K562 (cell line): ENCODE results near the gene SPAG16. TPM values are rescaled to one million over a fixed set of nuclear protein-coding genes. Genes with fewer than 3 reads are reported as not detected.

Source experiments
- ATAC-seq: fragments of 200-7000 bp; cut with Tn5 transposase; 3 replicates; pipeline ENCODE4 v1.9.1; 2020; ENCODE audit warnings: moderate library complexity
- BruUV-seq: library from RNA; stranded (reverse); fragments of 400-500 nt; replicated peaks from 2 replicates; lab custom pipeline; 2021; lab: Mats Ljungman, UMichigan
- CTCF ChIA-PET: fragments of 300-600 bp; formaldehyde crosslinking; extraction: SDS; loops from one replicate; lab custom pipeline; 2021; ENCODE audit warnings: low intra/inter-chr PET ratio; lab: Yijun Ruan, JAX
- POLR2A ChIA-PET: fragments of 300-600, 350-650 bp; sonication (Branson Sonifier 250); formaldehyde crosslinking; extraction: SDS; loops from one replicate; lab custom pipeline; 2021; ENCODE audit warnings: antibody characterized with exemption, inconsistent platforms; lab: Yijun Ruan, JAX
- DNase-seq, 4 experiments: peaks; one replicate each; pipeline versions ENCODE4 v3.0.0 to v3.0.0-alpha.2; 2011 to 2018; ENCODE audit warnings: low spot score in 3 of 4, mixed read lengths in 3 of 4; ENCODE audit errors: extremely low read depth in 1 of 4
- FAIRE-seq: peaks from 2 replicates; lab custom pipeline; 2011; peaks lifted over from hg19 to GRCh38; lab: Jason Lieb, UNC
- H2AFZ ChIP-seq: 2 replicates; pipeline ENCODE4 v1.6.0; 2011; ENCODE audit warnings: low read depth, low read length, control low read depth, inconsistent platforms
- H3K27ac ChIP-seq: fragments of 200-600 bp; 3 replicates; pipeline ENCODE4 v1.8.0; 2011; ENCODE audit warnings: low read depth, mild to moderate bottlenecking, control low read depth, inconsistent platforms, low read length, moderate library complexity, mixed read lengths; ENCODE audit errors: extremely low read depth
- H3K27me3 ChIP-seq, 2 experiments: fragments of 300-600 bp in 1 of 2; 2 replicates in 1 of 2; 3 replicates in 1 of 2; pipeline versions ENCODE4 v1.6.0 to v1.8.0; 2011; ENCODE audit warnings: inconsistent platforms in 2 of 2, low read length in 2 of 2, mild to moderate bottlenecking in 1 of 2, mixed read lengths in 1 of 2, moderate library complexity in 1 of 2; ENCODE audit not compliant: control insufficient read depth in 2 of 2, insufficient read depth in 2 of 2
- H3K36me3 ChIP-seq: fragments of 300-600 bp; 3 replicates; pipeline ENCODE4 v1.8.0; 2011; ENCODE audit warnings: mild to moderate bottlenecking, low read length, inconsistent platforms; ENCODE audit not compliant: control insufficient read depth, insufficient read depth
- H3K4me1 ChIP-seq, 2 experiments: fragments of 200-600 bp in 1 of 2; replicated peaks in 1 of 2; 2 replicates in 1 of 2; 3 replicates in 1 of 2; pipeline versions ENCODE4 v1.5.1 to v1.8.0; 2011; ENCODE audit warnings: inconsistent platforms in 2 of 2, low read length in 2 of 2, mild to moderate bottlenecking in 1 of 2, mixed read lengths in 1 of 2, moderate library complexity in 1 of 2; ENCODE audit not compliant: control insufficient read depth in 2 of 2, insufficient read depth in 2 of 2
- H3K4me2 ChIP-seq: 2 replicates; pipeline ENCODE4 v1.6.1; 2011; ENCODE audit warnings: low read length, control low read depth, inconsistent platforms, mixed read lengths; ENCODE audit not compliant: insufficient read depth
- H3K4me3 ChIP-seq: fragments of 200-600 bp; sonication (generic), shearing (Covaris generic); 2 replicates; pipeline ENCODE4 v1.5.1; 2016; ENCODE audit warnings: control low read depth, inconsistent platforms
- H3K79me2 ChIP-seq: fragments of 200-600 bp; 3 replicates; pipeline ENCODE4 v1.8.0; 2011; ENCODE audit warnings: low read length, inconsistent platforms; ENCODE audit not compliant: control insufficient read depth, insufficient read depth
- H3K9ac ChIP-seq, 2 experiments: 2 replicates each; pipeline versions ENCODE4 v1.6.0 to v1.6.1; 2011; ENCODE audit warnings: low read depth in 2 of 2, low read length in 2 of 2, control low read depth in 1 of 2, inconsistent platforms in 1 of 2, mild to moderate bottlenecking in 1 of 2, mixed read lengths in 1 of 2; ENCODE audit not compliant: insufficient read depth in 1 of 2
- H3K9me1 ChIP-seq: one replicate; pipeline ENCODE4 v1.6.0; 2011; ENCODE audit warnings: inconsistent platforms, mild to moderate bottlenecking, low read length, moderate library complexity; ENCODE audit not compliant: control insufficient read depth, insufficient read depth
- H3K9me3 ChIP-seq: replicated peaks from 2 replicates; pipeline ENCODE4 v1.5.1; 2011; ENCODE audit warnings: low read depth, low read length, inconsistent platforms; ENCODE audit not compliant: control insufficient read depth, insufficient read depth
- H4K20me1 ChIP-seq: replicated peaks from 2 replicates; pipeline ENCODE4 v1.6.1; 2011; ENCODE audit warnings: low read length, inconsistent platforms, mixed read lengths; ENCODE audit not compliant: control insufficient read depth, insufficient read depth
- ATF1 ChIP-seq, 2 experiments: fragments of 450-650 bp in 1 of 2; IDR thresholded peaks; 2 replicates each; pipeline ENCODE4 v1.6.1; 2016; ENCODE audit warnings: missing compliant biosample characterization in 1 of 2, missing genetic modification characterization in 1 of 2
- BRCA1 ChIP-seq, 2 experiments: fragments of 450-650 bp in 1 of 2; sonication (generic) in 1 of 2; formaldehyde crosslinking in 1 of 2; IDR thresholded peaks; 2 replicates each; pipeline versions ENCODE4 v1.5.0 to v1.6.1; 2017 to 2020; ENCODE audit warnings: mild to moderate bottlenecking in 1 of 2, missing genetic modification reagents in 1 of 2
- ESRRA ChIP-seq: fragments of 450-650 bp; IDR thresholded peaks from 2 replicates; pipeline ENCODE4 v1.6.1; 2014; ENCODE audit warnings: low read depth, mild to moderate bottlenecking, moderate library complexity, borderline replicate concordance
- NCOR1 ChIP-seq: fragments of 450-650 bp; IDR thresholded peaks from 2 replicates; pipeline ENCODE4 v1.6.1; 2016; ENCODE audit warnings: mild to moderate bottlenecking, moderate library complexity
- POLR3A ChIP-seq: IDR thresholded peaks from 2 replicates; pipeline ENCODE4 v1.6.1; 2011; ENCODE audit warnings: borderline replicate concordance, mild to moderate bottlenecking, moderate library complexity; ENCODE audit not compliant: insufficient read length, insufficient read depth; ENCODE audit errors: extremely low read depth
- RAD21 ChIP-seq, 2 experiments: fragments of 250-450 bp in 1 of 2; fragments of 450-650 bp in 1 of 2; sonication (Bioruptor Pico) in 1 of 2; formaldehyde crosslinking in 1 of 2; IDR thresholded peaks in 1 of 2; conservative IDR thresholded peaks in 1 of 2; 2 replicates each; pipeline versions ENCODE4 v1.4.0 to v1.8.0; 2020 to 2022; ENCODE audit warnings: mild to moderate bottlenecking in 2 of 2, moderate library complexity in 1 of 2
- RBM17 ChIP-seq: fragments of 200-400 bp; formaldehyde crosslinking; IDR thresholded peaks from 2 replicates; pipeline ENCODE4 v1.6.1; 2017; ENCODE audit warnings: low read depth, mild to moderate bottlenecking, low read length, borderline replicate concordance
- SMARCA4 ChIP-seq: fragments of 450-650 bp; IDR thresholded peaks from 2 replicates; pipeline ENCODE4 v1.6.1; 2016
- TCF7 ChIP-seq: sonication (generic); IDR thresholded peaks from 2 replicates; pipeline ENCODE4 v1.6.1; 2016; ENCODE audit warnings: antibody characterized with exemption, borderline replicate concordance
- ZNF134 ChIP-seq: fragments of 250-450 bp; sonication (Bioruptor Pico); conservative IDR thresholded peaks from 2 replicates; pipeline ENCODE4 v1.4.0; 2020
- ZNF282 ChIP-seq: sonication (generic); formaldehyde crosslinking; IDR thresholded peaks from 2 replicates; pipeline ENCODE4 v1.8.1; 2023; ENCODE audit warnings: missing genetic modification reagents
- ZNF695 ChIP-seq: fragments of 450-650 bp; formaldehyde crosslinking; IDR thresholded peaks from 2 replicates; pipeline ENCODE4 v1.4.0; 2020; ENCODE audit warnings: mild to moderate bottlenecking, moderate library complexity
- in situ Hi-C: fragments of 300-500 bp; cut with MboI; formaldehyde crosslinking; loops from 4 replicates; pipeline ENCODE4 v1.15.0; 2018; ENCODE audit warnings: inconsistent platforms, mixed read lengths
- intact Hi-C: fragments of 100-400 bp; cut with micrococcal nuclease; formaldehyde crosslinking; loops from 2 replicates; pipeline ENCODE4 v1.14.2; 2022
- polyA plus RNA-seq, 8 experiments: library from polyadenylated mRNA; depleted of rRNA in 4 of 8; stranded (reverse) in 5 of 8; unstranded in 3 of 8; fragments of >200 nt; fragmentation: Nextera tagmentation in 2 of 8; fragmentation: Illumina TruSeq in 1 of 8; extraction: Ambion mirVana in 2 of 8; extraction: Trizol in 1 of 8; gene quantifications; 2 replicates each; pipeline versions ENCODE4 v1.2.1 to v1.2.3, GENCODE V29; 2011 to 2014; ENCODE audit warnings: inconsistent platforms in 1 of 8, missing spikeins in 1 of 8
- total RNA-seq, 7 experiments: library from RNA; depleted of rRNA in 6 of 7; stranded (reverse); fragments of >200 nt in 6 of 7; fragmentation: Illumina TruSeq in 2 of 7; extraction: Trizol in 2 of 7; gene quantifications; 2 replicates each; pipeline versions ENCODE4 v1.2.1 to v1.2.3, GENCODE V29; 2011 to 2021; ENCODE audit warnings: low replicate concordance in 1 of 7
- TF ChIP-seq, protein P1 (sequence below): fragments of 450-650 bp; IDR thresholded peaks from one replicate; pipeline ENCODE4 v1.6.1; 2018; ENCODE audit warnings: mild to moderate bottlenecking, moderate library complexity; ENCODE audit not compliant: partially characterized antibody
- TF ChIP-seq, protein P2 (sequence below): fragments of 450-650 bp; formaldehyde crosslinking; IDR thresholded peaks from 2 replicates; pipeline ENCODE4 v1.4.0; 2020; ENCODE audit warnings: mild to moderate bottlenecking

The SPAG16 gene
- total and polyA plus RNA-seq, 9 of the 15 experiments (the other 6 are each of a cell fraction or from before 2014, with no cell fraction given) = 0.98 to 5.9 (median 3.5) TPM

- H3K9ac ChIP-seq = no peak overlapping the region
- no peak overlapping the region for H2AFZ ChIP-seq
- no peak overlapping the region for H3K27ac ChIP-seq
- H3K79me2 ChIP-seq = no peaks in the 10 kb centered on the region
- BruUV-seq = no TSS peak
- no peaks in the 10 kb centered on the region for H3K9me1 ChIP-seq
- H3K36me3 ChIP-seq = no peaks in the 10 kb centered on the region
- no peaks in the 10 kb centered on the region for H4K20me1 ChIP-seq
- in situ Hi-C loops (no loop called here), intact Hi-C loops (no loop called here)
- H3K4me1 ChIP-seq = no peaks in the 10 kb centered on the region
- ChIA-PET POLR2A (no interaction called here), CTCF (no interaction called here)
- TF ChIP-seq TCF7 (no peak), SMARCA4 (no peak), RBM17 (no peak), ATF1 (CRISPR knock-in tag; IDR thresholded peaks at IDR 0.05) (no peak), ATF1 (tag; IDR thresholded peaks at IDR 0.05) (no peak), BRCA1 (IDR thresholded peaks at IDR 0.05) (no peak), BRCA1 (CRISPR knock-in tag; IDR thresholded peaks at IDR 0.05) (no peak), ZNF282 (CRISPR knock-in tag) (no peak), RAD21 (CRISPR knock-in tag; conservative IDR thresholded peaks at IDR 0.05 in 1 of 2, IDR thresholded peaks at IDR 0.05 in 1 of 2) (no peak), ESRRA (no peak), POLR3A (no peak), NCOR1 (no peak), ZNF695 (CRISPR knock-in tag) (no peak), ZNF134 (CRISPR knock-in tag) (no peak)
- TF ChIP-seq, protein P1, sequence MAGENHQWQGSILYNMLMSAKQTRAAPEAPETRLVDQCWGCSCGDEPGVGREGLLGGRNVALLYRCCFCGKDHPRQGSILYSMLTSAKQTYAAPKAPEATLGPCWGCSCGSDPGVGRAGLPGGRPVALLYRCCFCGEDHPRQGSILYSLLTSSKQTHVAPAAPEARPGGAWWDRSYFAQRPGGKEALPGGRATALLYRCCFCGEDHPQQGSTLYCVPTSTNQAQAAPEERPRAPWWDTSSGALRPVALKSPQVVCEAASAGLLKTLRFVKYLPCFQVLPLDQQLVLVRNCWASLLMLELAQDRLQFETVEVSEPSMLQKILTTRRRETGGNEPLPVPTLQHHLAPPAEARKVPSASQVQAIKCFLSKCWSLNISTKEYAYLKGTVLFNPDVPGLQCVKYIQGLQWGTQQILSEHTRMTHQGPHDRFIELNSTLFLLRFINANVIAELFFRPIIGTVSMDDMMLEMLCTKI = no peak
- TF ChIP-seq, protein P2, sequence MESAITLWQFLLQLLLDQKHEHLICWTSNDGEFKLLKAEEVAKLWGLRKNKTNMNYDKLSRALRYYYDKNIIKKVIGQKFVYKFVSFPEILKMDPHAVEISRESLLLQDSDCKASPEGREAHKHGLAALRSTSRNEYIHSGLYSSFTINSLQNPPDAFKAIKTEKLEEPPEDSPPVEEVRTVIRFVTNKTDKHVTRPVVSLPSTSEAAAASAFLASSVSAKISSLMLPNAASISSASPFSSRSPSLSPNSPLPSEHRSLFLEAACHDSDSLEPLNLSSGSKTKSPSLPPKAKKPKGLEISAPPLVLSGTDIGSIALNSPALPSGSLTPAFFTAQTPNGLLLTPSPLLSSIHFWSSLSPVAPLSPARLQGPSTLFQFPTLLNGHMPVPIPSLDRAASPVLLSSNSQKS (CRISPR knock-in tag) = no peak
- no peak overlapping the region for H3K4me2 ChIP-seq
- no peak for DNase-seq
- no peak overlapping the region for H3K4me3 ChIP-seq
- no peaks in the 10 kb centered on the region for H3K9me3 ChIP-seq
- H3K27me3 ChIP-seq = no peaks in the 10 kb centered on the region
- FAIRE-seq = no peak
- ATAC-seq = no peak
Observed at GRCh38 chr2:213861638-213862037, 577.4 kb downstream of the SPAG16 start.
